ENCODE results near the gene ZNF878.
A peak's percentile ranks its signal among the peaks of the same experiment; 100 is the strongest.

ZNF878 gene

GRCh38 chr19:12035220-12036172 is 17.3 kb downstream of the ZNF878 start, which contains the start of gene ZNF433:
Gene ZNF433, minus strand, starts transcription at chr19:12035679. Its CDS starts 140 bp downstream, at chr19:12035539.
- Histone ChIP-seq H3K27ac (0 out of 2 replicates have a peak within 1 kb of the TSS, but pooled peaks have one; percentile 30), H3K4me3 (peak within 1 kb of the TSS; percentile 68), H3K27me3 (peaks cover 18% of the 10 kb centered on the region), H3K9me3 (peaks cover 99% of the 10 kb centered on the region), H3K36me3 (peaks cover 68% of the 10 kb centered on the region), H3K4me1 (no peaks in the 10 kb centered on the region), H4K20me1 (no peaks in the 10 kb centered on the region), H3K9ac (peak within 1 kb of the TSS; percentile 67; the same call in 1 of the 2 replicates), H3K4me2 (peak within 1 kb of the TSS; percentile 69)
- TF ChIP-seq Cebpa-rat (IDR thresholded peaks at IDR 0.05): no peak

GRCh38 chr19:12034620-12035019 is 18.1 kb downstream of the ZNF878 start:
- H3K4me3 ChIP-seq: peak overlapping the region; percentile 68
- H3K4me2 ChIP-seq: peak overlapping the region; percentile 69; the same call in 1 of the 2 replicates
- no peak overlapping the region for H3K27ac ChIP-seq
- H3K9ac ChIP-seq: no peak overlapping the region
- no peak for TF ChIP-seq Cebpa-rat (IDR thresholded peaks at IDR 0.05)
- H3K36me3 ChIP-seq: peaks cover 66% of the 10 kb centered on the region
- H3K27me3 ChIP-seq: peaks cover 18% of the 10 kb centered on the region
- peaks cover 98% of the 10 kb centered on the region for H3K9me3 ChIP-seq
- no peaks in the 10 kb centered on the region for H4K20me1 ChIP-seq
- H3K4me1 ChIP-seq: no peaks in the 10 kb centered on the region

GRCh38 chr19:12034198-12034597 is 18.6 kb downstream of the ZNF878 start:
- Histone ChIP-seq H3K27me3 (peaks cover 18% of the 10 kb centered on the region), H3K36me3 (peaks cover 66% of the 10 kb centered on the region), H3K9ac (no peak overlapping the region), H3K4me2 (no peak overlapping the region), H3K4me3 (no peak overlapping the region), H3K27ac (no peak overlapping the region), H4K20me1 (no peaks in the 10 kb centered on the region), H3K4me1 (no peaks in the 10 kb centered on the region), H3K9me3 (peaks cover 98% of the 10 kb centered on the region)
- no peak for TF ChIP-seq Cebpa-rat (IDR thresholded peaks at IDR 0.05)

GRCh38 chr19:12015753-12016116 is 37.0 kb downstream of the ZNF878 start:
- no peak overlapping the region for H3K27ac ChIP-seq

GRCh38 chr19:12015015-12015752 is 37.6 kb downstream of the ZNF878 start:
- no peak overlapping the region for H3K9ac ChIP-seq
- no peak for TF ChIP-seq Cebpa-rat (IDR thresholded peaks at IDR 0.05)
- no peaks in the 10 kb centered on the region for H4K20me1 ChIP-seq
- H3K27ac ChIP-seq: no peak overlapping the region
- peaks cover 98% of the 10 kb centered on the region for H3K36me3 ChIP-seq
- H3K4me3 ChIP-seq: peak overlapping the region; percentile 38
- no peaks in the 10 kb centered on the region for H3K4me1 ChIP-seq
- H3K27me3 ChIP-seq: no peaks in the 10 kb centered on the region
- no peak overlapping the region for H3K4me2 ChIP-seq
- H3K9me3 ChIP-seq: peaks cover 100% of the 10 kb centered on the region

More at GRCh38 chr19:12015753-12016116, 37.0 kb downstream of the ZNF878 start:
- Histone ChIP-seq H3K9me3 (peaks cover 100% of the 10 kb centered on the region), H3K36me3 (peaks cover 98% of the 10 kb centered on the region), H3K4me2 (no peak overlapping the region), H3K4me1 (no peaks in the 10 kb centered on the region), H4K20me1 (no peaks in the 10 kb centered on the region), H3K27me3 (no peaks in the 10 kb centered on the region), H3K4me3 (peak overlapping the region; percentile 38), H3K9ac (no peak overlapping the region)
- no peak for TF ChIP-seq Cebpa-rat (IDR thresholded peaks at IDR 0.05)

GRCh38 chr19:12000152-12000981 is 52.4 kb downstream of the ZNF878 start:
- peak overlapping the region; percentile 66 for H3K4me2 ChIP-seq
- TF ChIP-seq Cebpa-rat (IDR thresholded peaks at IDR 0.05): no peak
- peak overlapping the region; percentile 20 for H3K27ac ChIP-seq
- H3K9me3 ChIP-seq: peaks cover 87% of the 10 kb centered on the region
- peaks cover 86% of the 10 kb centered on the region for H3K36me3 ChIP-seq
- H3K4me1 ChIP-seq: peaks cover 21% of the 10 kb centered on the region
- H3K9ac ChIP-seq: no peak overlapping the region; the same call in 1 of the 2 replicates
- no peak overlapping the region for H3K4me3 ChIP-seq
- peaks cover 18% of the 10 kb centered on the region for H4K20me1 ChIP-seq
- no peaks in the 10 kb centered on the region for H3K27me3 ChIP-seq

GRCh38 chr19:11995174-11995573 is 57.6 kb downstream of the ZNF878 start:
- Histone ChIP-seq H3K4me2 (peak overlapping the region; percentile 0; the same call in 1 of the 2 replicates), H3K9me3 (peaks cover 95% of the 10 kb centered on the region), H3K9ac (no peak overlapping the region), H3K27ac (no peak overlapping the region), H3K4me3 (peak overlapping the region; percentile 12; the same call in 1 of the 2 replicates), H3K36me3 (peaks cover 98% of the 10 kb centered on the region), H3K4me1 (peaks cover 34% of the 10 kb centered on the region), H4K20me1 (peaks cover 41% of the 10 kb centered on the region), H3K27me3 (no peaks in the 10 kb centered on the region)
- no peak for TF ChIP-seq Cebpa-rat (IDR thresholded peaks at IDR 0.05)
